GM19455 (cell line): ENCODE data around the gene CYFIP1.

ENCODE experiments used
- ATAC-seq: cut with Tn5 transposase; IDR thresholded peaks from one replicate; pipeline ENCODE4 v1.9.1; 2021; ENCODE audit not compliant: unreplicated experiment

The CYFIP1 gene

DNA sequence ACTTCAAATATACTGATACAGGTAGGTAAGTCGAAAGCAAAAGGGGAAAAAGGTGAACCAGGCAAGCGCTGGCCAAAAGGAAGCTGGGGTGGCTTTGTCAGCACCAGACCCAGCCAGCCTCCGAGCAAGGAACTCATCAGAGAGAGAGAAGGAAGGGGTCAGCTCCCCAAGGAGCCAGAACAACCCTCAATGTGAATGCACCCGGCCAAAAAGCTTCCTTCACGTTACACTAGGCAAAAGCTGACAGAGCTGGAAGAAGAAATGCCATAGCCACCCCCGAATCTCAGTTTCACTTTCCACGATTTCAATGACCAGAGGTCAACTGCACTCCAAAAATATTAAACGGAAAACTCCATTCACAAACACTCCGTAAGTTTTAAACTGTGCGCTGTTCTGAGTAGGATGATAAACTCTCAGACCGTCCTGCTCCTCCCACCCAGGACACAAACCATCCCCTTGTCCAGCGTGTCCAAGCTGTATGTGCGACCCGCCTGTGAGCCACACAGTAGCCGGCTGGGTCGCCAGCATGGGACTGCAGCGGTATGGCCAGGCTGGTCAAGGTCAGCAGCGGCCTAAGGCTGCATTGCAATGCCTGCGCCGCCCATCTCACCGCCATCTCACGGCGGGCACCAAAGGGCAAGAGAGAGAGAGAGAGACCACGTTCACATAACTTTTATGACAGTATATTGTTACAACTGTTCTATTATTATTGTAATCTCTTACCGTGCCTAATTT lies 29.7 kb downstream of the CYFIP1 start:
- ATAC-seq, result no peak

DNA sequence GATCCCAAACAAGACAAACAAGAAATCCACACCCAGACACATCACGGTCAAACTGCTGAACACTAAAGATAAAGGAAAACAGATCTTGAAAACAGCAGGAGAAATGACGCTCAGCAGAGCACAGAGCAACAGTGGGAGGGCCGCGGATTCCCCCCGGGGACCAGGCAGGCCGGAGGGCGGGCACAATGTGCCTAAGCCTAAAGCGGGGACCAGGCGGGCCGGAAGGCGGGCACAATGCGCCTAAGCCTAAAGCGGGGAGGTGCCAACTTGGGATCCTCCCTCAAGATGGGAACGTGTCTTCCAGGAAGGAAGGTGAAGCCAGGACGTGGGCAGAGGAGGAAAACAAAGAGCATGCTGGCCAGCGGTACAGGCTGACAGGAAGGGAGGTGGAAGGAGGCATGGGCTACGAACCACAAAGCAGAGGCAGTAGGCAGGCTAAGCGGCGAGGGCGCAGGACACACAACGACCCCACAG lies 31.1 kb downstream of the CYFIP1 start:
- ATAC-seq, result peak; percentile 62

DNA sequence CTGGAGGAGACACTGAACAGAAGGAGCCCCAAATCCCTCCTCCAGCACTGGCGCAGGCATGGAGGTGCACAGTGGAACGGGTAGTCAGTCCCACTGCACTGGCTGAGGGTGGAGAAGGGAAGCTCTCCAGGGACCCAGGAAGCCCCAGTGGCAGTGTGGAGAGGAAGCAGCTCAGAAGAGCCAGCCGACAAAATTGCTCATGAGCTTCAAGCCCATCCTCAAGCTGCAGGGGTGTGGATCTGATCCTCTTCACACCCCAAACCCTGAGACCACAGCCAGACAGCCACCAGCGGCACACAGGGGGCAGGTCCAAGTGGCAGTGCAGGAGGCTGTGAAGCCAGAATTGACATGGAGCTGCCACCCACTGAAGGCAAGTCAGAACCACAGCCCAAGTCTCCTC lies 32.1 kb downstream of the CYFIP1 start:
- no peak for ATAC-seq

DNA sequence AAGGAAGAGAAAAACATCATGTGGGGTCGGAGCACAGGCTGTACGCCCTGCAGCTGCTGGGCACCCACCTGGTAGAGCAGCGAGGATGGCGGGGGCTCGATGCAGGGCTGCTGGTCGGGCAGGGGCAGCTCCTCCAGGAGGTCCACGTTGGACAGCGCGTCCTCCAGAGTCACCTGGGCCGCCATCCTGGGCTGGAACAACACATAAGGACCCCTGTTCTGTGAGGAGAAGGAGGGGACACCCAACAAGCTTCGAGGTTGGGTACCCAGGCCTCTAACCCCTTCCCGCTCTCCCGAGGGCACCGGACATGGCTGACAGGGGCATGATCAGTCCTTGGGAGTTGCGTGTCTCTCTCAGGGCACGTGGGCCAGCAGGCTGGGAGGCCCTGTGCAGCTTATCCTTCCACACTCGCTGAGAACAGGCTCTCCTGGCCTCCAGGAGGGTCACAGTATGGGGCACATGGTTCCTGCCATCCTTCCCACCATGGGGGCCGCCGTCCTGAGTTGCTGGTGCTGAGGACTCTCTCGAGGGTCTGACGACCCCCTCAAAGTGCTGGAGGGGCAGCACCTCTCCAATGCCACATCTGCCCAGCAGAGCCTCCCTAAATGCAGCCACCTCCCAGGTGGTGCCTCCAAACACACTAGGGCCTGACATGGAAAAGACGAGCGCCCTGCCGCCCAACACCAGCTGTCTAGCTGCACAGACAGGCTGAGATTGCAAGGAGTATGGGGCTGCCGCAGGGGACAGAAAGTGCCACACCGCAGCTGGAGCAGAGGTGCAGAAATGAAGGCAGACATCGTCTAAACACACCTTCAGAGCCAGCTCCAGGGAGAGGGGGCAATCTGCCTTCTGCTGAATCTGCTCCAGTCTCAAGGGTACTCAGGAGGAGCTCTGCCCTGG lies 32.8 kb downstream of the CYFIP1 start:
- ATAC-seq, result no peak

DNA sequence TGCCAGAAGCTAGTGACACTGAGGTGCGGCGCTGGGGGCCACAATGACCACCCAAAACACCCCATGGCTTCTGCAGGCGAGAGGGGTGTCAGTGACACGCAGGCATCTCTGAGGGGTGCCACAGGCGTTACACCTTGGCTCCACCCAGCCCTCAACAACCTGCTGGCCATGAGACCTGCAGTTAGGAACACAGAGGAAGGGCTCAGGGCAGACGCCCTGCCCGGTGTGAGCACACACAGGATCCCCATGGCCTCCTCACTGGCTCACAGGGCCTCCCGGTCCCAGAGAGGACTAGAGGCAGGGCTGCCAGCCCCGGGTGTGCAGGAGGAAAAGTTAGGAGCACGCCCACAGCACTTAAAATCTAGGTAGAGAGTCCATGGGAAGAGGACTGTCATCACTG lies 35.1 kb downstream of the CYFIP1 start:
- no peak for ATAC-seq

DNA sequence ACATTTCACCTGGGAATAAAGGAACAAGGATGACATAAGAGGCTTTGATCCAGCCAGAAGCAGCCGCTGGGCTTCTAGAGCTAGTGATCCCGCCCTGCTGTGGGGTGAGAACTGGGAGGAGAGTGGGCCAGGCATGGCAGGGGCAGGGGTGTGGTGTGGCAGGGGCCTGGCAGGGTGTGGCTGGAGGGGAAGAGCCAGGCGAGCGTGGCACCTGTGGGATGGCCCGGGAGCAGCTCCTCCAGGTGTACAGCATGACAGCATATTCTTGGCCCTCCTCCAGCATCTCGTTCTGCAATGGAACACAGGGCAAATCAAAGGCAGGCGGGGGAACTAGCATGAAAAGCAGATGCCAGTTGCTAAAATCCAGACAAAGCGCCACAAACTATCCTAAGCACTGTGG lies 35.5 kb downstream of the CYFIP1 start:
- ATAC-seq, result no peak

DNA sequence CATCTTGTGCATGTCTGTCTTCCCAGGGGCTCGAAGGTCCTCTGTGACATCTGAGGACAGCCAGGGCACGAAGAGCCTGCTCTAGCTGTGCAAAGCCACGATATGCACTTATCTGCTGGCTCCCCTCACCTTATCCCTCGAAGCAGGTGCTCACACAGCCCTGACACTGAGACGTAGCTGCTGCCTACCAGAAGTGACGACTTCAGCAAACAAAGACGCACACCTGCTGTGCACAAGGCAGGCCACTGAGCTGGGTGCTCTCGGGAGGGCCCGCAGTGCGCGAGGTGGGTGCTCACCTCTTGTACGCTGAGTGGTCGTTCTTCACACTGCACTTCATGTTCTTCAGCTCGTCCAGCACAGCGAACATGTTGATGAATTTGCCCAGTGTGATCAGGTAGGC lies 37.3 kb downstream of the CYFIP1 start:
- ATAC-seq, result no peak

DNA sequence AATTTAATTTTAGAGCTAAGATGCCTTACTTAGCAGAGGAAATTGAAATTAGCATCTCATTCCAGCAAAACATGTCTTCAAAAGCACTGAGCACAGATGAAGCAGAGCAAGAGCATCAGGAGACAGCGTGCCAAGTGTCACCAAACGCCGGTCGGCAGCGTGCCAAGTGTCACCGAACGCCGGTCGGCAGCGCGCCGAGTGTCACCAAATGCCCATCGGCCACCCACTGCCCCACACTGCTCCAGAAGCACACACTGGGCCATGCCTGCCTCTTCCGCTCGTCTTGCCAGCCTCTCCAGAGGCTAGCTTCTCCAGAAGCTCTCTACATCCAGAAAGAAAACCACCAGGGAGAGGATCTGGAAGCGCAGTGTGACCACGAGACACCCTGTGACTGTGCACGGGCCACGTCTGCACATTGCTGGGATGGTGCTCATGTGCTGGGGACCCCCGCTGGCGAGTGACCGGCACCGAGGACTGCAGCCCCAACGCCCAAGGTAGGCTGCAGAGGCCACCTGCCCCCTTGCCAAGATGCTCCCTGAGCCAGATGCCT lies 37.8 kb downstream of the CYFIP1 start:
- ATAC-seq, result no peak

DNA sequence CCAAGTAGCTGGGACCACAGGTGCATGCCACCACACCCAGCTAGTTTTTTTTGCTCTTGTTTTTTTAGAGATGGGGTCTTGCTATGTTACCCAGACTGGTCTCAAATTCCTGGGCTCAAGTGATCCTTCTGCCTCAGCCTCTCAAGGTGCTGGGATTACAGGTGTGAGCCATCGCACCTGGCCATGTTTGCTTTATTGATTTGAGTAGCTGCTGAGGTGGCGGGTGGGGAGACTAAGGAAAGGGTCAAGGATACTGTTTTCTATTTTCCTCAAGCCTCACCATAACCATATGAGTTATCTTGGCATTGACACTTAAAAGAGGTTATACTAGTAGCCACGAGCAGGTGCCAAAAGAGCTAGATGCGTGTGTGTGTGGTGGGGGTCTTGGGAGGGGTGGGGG lies 39.0 kb downstream of the CYFIP1 start:
- no peak for ATAC-seq

DNA sequence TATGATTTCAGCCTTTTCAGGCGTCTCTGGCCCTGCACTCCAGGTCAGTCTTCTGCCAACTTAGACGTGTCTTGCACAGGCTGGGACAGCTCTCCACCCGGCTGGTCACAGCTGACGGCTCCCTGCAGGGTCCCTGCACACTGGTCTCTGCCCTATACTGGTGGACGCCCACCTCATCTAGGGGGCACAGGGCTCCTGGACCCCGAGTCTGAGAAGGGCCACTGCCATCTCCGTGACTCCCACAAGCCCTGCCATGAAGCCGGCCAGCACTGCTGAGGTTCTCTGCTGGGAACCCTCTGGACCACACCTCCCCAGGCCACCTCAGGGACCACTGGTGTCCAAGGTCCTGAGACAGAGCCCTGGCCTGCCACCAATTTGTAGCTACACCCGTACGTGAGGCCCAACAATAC lies 40.5 kb downstream of the CYFIP1 start:
- ATAC-seq, result no peak

DNA sequence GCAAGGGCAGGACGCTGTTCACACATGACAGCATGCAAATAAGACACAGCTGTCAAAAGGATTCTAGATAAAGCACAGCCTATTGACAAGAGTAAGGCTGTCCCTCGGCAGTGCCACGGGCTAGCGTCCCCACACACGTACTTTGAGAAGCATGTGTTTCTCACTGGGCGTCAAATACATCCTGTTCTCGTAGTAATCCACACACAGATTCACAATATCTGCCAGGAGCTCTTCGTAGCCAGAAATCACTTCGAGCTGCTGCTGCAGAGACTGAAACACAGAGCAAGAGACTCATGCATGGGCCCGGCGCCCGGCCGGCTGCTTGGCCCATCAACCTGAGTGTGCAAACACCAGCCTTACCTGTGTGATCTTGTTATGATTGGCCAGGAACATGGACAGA lies 41.1 kb downstream of the CYFIP1 start:
- no peak for ATAC-seq

DNA sequence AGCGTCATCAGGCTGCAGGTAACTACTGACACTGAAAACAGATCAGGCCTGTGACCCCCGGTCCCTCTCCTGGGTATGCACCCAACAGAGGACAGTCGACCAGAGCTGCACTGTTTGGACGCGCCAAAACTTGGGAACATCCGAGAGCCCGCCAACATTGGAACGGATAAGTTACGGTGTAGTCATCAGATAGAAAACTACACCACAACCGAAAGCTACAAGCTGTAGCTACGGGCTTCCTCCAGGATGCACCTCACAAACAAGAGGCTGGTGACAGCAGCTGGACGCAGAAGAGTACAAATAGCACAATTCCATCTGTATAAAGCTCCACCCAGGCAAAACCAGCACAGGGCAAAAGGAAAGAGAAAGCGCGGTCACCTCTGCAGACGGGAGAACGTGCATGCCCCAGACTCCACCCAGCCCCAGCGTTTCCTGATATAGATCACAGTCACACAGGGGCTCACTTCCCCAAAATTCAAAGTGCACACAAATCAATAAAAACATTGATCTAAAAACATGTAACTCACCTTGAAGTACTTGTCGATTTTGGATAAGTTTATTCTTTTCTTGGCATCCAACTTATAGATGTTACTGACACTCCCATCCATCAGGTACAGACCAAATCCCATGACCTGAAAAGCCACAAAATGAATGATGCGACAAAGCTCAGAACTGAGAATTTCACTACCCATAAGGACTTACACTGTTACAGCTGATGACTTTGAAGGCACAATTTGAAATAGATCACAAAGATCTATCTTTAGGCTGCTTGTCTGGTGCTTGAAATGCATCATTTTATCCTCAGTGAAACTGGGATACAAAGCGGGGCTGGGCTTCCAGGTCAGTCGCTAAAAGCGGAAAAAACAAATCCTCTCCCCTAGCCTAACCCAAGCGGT lies 43.3 kb downstream of the CYFIP1 start:
- peak; percentile 87 for ATAC-seq

DNA sequence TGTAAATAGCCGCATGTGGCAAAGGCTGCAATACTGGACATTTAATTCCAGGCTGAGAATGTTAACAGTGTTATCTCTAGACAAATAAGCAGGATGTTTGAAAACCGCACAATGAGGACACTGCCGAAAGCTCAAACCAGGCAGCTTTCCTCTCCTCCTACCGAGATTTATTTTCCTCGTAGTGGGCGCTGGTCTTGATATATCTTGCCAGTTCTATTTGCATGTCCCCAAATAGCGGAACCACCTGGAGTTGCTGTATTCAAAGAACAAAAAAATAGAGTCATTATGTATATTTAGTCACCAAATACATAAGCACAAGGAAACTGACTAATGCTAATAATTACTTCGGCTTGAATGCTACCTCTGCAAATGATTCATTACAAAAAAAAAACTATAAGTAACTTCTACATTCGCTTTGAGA lies 46.5 kb downstream of the CYFIP1 start:
- no peak for ATAC-seq

DNA sequence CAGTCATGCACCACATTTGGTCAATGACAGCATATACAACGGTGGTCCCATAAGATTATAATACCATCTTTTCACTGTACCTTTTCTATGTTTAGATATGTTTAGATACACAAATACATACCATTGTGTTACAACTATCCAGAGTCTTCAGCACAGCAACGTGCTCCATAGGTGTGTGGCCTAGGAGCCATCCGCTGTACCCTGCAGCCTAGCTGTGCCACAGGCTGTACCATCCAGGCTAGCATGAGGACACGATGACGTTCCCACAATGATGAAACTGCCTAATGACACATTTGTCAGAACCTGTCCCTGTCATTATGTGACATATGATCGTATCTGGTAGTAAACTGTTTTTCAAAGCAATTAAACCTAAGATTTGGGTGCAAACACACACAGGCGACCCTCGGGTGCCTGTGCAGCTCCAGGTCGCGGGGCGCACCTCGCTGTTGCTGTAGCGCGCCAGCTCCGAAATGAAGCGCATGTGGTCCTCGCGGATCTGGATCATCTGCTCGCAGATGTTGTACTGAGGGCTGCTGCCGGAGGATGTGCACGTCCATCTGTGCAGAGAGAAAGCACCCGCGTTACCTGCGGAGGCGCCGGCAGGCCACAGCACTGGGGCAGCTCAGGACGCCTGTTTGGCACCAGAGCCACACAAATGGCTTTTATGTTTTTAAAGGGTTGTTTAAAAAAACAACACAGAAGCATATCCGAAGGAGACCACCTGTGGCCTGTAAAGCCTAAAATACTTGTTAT lies 48.2 kb downstream of the CYFIP1 start:
- ATAC-seq, result no peak

DNA sequence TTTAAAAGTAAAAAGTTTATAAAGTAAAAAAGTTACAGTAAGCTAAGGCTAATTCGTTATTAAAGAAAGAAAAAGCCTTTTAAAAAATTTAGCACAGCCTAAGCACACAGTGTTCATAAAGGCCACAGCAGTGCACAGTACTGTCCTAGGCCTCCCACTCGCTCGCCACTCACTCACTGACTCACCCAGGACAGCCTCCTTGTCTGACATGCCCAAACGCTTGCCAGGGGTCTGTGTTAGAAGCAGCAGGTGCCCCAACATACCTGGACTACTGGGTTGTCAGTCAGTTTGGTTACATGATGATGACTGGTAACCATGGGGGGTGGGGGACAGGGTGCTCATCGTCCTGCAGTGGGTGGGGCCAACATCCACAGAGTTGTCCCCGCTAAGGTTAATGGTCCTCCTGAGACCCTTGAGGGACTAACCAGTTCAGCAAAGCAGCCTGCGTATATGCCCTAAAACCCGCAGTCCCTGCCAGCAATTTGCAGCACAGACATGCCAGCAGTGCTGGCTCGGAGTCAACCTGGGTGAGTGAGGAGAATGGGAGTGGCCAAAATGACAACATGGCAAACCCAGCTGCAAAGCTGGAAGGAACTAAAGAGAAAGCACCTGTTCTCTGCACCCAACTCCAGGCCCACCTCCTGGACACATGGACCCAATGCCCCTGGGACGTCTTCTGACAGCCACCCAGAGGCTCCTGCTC lies 49.2 kb downstream of the CYFIP1 start:
- ATAC-seq, result no peak

DNA sequence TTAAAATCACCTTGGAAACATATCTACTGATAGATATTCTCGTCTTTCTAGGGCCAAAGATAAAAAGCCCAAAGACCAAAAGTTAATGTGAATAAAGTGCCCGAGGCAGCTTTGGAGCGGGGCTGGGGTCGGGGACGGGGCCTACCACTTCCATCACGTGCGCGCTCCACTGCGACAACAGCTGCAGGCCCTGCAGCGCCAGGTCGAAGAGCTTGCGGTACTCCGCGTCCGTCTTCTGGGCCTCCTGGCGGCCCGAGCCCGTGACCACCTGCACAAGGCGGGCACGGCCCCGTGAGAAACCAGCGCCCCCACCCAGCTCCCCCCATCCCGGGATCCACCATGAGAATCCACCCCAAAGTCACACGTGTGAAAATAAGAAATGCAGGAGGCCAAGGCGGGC lies 52.4 kb downstream of the CYFIP1 start:
- no peak for ATAC-seq

DNA sequence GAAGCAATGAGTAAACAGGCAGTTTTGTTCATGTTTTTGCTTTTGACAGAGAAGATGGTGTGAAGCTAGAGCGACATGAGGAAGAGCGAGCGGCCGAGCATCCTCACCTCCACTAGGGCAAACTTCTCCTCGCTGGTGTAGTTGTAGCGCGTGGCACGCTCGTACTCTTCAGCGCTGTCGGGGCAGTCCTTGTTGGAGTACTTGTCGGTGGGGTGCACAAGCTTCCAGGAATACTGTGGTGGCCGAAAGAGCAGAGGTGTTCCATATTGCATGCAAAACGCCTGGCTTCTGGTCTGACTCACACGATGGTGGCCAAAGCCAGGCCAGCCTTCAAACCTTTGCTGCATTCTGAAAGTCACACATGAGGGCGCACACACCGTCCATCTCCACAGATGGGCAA lies 54.3 kb downstream of the CYFIP1 start:
- no peak for ATAC-seq

DNA sequence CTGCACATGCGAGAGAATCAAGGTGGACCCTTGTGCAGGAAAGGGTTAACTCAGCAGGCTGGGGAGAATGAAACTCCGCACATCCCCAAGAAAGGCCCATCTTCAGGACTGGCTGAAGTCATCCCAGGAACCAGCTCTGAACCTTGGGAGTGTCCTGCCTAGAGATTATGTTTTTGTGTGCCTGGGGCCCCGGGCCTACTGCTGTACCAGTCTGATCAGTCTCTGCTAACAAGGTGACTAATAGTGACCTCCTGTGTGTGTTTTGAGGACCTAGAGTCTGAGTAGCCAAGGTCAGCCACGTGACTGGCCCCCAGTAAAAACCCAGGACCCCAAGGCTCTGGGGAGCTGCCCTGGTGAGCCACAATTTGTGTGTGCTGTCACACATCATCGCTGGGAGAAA lies 58.2 kb downstream of the CYFIP1 start:
- ATAC-seq, result no peak

DNA sequence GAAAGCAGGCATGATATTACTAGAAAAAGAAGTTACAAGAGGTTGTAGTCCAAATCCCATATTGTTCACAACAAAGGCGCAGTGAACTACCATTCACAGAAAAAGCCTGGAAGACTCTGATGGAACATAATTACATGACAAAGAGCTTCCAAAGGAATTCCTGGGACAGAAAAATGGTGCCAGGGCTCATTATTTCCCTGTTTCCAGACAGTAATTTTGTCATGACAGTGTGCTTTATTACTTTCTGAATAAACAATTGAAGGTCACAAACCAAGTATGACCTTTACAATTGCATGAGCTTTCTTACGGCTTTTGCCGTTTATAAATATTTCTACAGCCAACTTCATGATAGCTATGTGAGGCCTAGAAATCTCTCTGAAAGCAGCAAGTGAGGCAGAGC lies 61.0 kb downstream of the CYFIP1 start:
- no peak for ATAC-seq
